Mammary epithelial cell (primary cell): ENCODE measurements around the gene STAMBPL1.

Source experiments
- CTCF ChIP-seq, 2 donors: IDR thresholded peaks in 1 of 2; conservative IDR thresholded peaks in 1 of 2; 2 replicates each; pipeline ENCODE4 v1.5.1; 2011 to 2012; ENCODE audit warnings: inconsistent platforms in 2 of 2, low read length in 2 of 2, mild to moderate bottlenecking in 2 of 2, control low read depth in 1 of 2, low read depth in 1 of 2; ENCODE audit not compliant: insufficient read depth in 1 of 2; ENCODE audit errors: extremely low read depth in 1 of 2
- EZH2 ChIP-seq: IDR thresholded peaks from 2 replicates; pipeline ENCODE4 v1.6.1; 2012; ENCODE audit warnings: low read length, inconsistent platforms, borderline replicate concordance

- no peak for TF ChIP-seq CTCF (conservative IDR thresholded peaks at IDR 0.05 in 1 of 2, IDR thresholded peaks at IDR 0.05 in 1 of 2; ENCODE audit: extremely low read depth in 1 of 2, insufficient read depth in 1 of 2, low read depth in 1 of 2, low read length in 2 of 2)
- TF ChIP-seq EZH2: no peak
These were observed 46.9 kb upstream of the STAMBPL1 start for GRCh38 chr10:88833156-88833555.
